GM19193 (cell line): ENCODE measurements around the gene CAPN14.

Experiments used
- POLR2A ChIP-seq: IDR thresholded peaks from 4 replicates; pipeline ENCODE4 v1.6.1; 2011; ENCODE audit not compliant: insufficient read depth, insufficient read length; ENCODE audit errors: extremely low read depth

The CAPN14 gene

GRCh38 chr2:31222071-31222470 is 4.8 kb upstream of the CAPN14 start:
- TF ChIP-seq POLR2A, result no peak

- no peak for TF ChIP-seq POLR2A
Observed at GRCh38 chr2:31221544-31221943, 4.2 kb upstream of the CAPN14 start.

- no peak for TF ChIP-seq POLR2A
Observed at GRCh38 chr2:31219131-31219969, 2.0 kb upstream of the CAPN14 start.

- no peak for TF ChIP-seq POLR2A
Observed at GRCh38 chr2:31216734-31217133, 581 bp downstream of the CAPN14 start.

- no peak for TF ChIP-seq POLR2A
Observed at GRCh38 chr2:31214444-31214915, 2.8 kb downstream of the CAPN14 start.

GRCh38 chr2:31213601-31214443 is 3.5 kb downstream of the CAPN14 start:
- no peak for TF ChIP-seq POLR2A

GRCh38 chr2:31212659-31213600 is 4.4 kb downstream of the CAPN14 start:
- TF ChIP-seq POLR2A, result no peak

GRCh38 chr2:31208240-31208639 is 9.1 kb downstream of the CAPN14 start:
- no peak for TF ChIP-seq POLR2A

GRCh38 chr2:31207790-31208189 is 9.5 kb downstream of the CAPN14 start:
- no peak for TF ChIP-seq POLR2A

GRCh38 chr2:31205613-31206012 is 11.7 kb downstream of the CAPN14 start:
- no peak for TF ChIP-seq POLR2A

GRCh38 chr2:31205186-31205585 is 12.1 kb downstream of the CAPN14 start:
- no peak for TF ChIP-seq POLR2A

GRCh38 chr2:31204783-31205182 is 12.5 kb downstream of the CAPN14 start:
- TF ChIP-seq POLR2A, result no peak

GRCh38 chr2:31203916-31204315 is 13.4 kb downstream of the CAPN14 start:
- no peak for TF ChIP-seq POLR2A

- TF ChIP-seq POLR2A, result no peak
Observed at GRCh38 chr2:31202833-31203232, 14.5 kb downstream of the CAPN14 start.

GRCh38 chr2:31202041-31202440 is 15.3 kb downstream of the CAPN14 start:
- no peak for TF ChIP-seq POLR2A

GRCh38 chr2:31200972-31201371 is 16.3 kb downstream of the CAPN14 start:
- TF ChIP-seq POLR2A, result no peak

- no peak for TF ChIP-seq POLR2A
Observed at GRCh38 chr2:31199206-31199605, 18.1 kb downstream of the CAPN14 start.
